Measurements from ENCODE around the gene TKTL1. TPM values are rescaled to one million over a fixed set of nuclear protein-coding genes. Genes with fewer than 3 reads are reported as not detected.

The TKTL1 gene
- total RNA-seq, 1 donor from 2014 or later = 0.17 TPM

DNA sequence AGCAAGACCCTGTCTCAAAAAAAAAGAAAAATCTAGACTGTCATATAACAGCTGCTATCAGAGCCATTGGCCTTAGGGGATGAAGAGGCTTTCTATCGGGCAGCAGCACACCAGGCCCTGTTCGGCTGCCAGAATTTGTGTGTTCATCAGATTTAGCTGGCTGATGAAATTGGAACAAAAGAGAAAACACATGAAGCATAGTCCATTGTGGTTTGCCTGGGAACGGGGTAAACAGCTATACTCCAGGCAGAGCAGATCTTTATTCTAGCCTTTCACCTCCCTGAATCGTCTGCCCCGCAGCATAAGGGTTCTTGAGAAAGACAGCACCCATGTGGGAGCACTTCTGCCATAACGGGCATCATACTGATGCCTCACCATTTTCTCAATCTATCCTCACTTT lies 11.6 kb downstream of the TKTL1 start:
- no peak overlapping the region for H3K4me3 ChIP-seq (ENCODE audit: low read depth, low read length)
- no peak for DNase-seq (ENCODE audit: low read depth)
- no peak for TF ChIP-seq CTCF (conservative IDR thresholded peaks at IDR 0.05; ENCODE audit: low read depth, low read length)

DNA sequence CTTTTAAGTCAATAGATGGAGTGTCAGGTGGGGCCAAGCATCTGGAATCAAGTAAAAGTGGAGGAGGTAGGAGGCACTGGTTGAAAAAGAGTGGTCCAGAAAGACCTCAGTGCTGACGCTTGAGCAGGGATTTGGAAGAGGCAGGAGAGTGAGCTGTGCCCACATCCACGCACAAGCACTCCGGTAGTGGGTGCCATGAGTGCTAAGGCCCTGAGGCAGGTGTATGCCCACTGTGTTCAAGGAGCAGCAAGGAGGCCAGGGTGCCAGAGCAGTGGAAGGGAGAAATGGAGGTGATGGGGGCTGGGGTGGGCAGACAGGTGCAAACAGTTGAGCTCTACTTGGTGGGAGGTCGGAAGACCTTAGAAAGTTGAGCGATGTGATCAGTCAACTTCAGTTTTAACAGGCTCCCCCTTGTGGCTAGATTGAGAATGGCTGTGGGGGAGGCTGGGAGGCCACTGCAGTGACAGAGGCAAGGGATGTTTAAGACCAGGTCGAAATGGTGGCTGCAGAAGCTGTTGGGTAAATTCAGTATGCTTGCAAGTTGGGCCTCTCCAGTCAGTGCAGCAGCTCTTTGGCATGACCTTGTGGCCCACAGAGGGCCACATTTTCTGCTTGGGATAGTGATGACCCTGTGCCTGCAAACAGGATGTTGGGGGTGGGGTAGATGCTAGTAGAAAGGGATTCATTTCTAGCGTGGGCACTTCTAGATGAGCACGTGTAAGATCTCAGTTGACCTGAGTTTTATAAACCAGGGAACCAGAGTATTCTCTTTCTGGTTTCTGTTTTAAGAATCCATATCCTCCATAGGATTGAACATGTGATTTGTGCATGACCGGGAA lies 12.7 kb downstream of the TKTL1 start:
- TF ChIP-seq CTCF (conservative IDR thresholded peaks at IDR 0.05; ENCODE audit: low read depth, low read length) = peak; percentile 72
- no peak overlapping the region for H3K4me3 ChIP-seq (ENCODE audit: low read depth, low read length)
- DNase-seq (ENCODE audit: low read depth) = no peak

DNA sequence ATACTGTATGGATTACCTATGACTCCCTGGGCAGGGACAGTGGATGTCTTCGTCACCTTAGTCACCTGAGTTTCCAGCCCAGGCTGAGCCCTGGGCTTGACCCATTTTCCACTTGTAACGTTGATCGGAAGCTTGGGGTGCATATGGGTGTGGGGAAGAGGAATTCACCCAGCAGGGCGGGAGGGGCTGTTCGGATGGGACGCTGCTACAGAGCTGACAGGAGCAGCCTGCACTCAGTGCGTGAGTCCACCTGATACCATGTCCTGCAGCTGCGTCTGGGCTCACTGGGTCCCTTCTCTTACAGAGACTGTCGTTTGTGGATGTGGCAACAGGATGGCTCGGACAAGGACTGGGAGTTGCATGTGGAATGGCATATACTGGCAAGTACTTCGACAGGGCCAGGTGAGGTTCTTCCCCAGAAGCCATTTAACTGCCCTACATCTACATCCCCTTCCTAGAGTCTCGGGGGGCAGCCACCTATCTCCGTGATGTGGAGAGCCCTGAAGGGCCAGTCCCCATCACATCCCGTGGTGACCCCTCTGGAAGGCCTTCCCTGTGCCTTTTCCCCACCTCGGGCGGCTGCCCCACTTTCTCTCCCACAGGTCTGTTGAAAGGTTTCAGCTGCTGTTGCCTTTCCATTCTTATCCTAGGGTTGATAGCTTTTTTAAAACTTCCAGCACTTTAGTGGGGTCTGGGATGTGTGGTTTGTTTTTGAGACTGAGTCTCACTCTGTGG lies 13.6 kb downstream of the TKTL1 start:
- H3K4me3 ChIP-seq (ENCODE audit: low read depth, low read length) = no peak overlapping the region
- DNase-seq (ENCODE audit: low read depth) = no peak
- no peak for TF ChIP-seq CTCF (conservative IDR thresholded peaks at IDR 0.05; ENCODE audit: low read depth, low read length)

DNA sequence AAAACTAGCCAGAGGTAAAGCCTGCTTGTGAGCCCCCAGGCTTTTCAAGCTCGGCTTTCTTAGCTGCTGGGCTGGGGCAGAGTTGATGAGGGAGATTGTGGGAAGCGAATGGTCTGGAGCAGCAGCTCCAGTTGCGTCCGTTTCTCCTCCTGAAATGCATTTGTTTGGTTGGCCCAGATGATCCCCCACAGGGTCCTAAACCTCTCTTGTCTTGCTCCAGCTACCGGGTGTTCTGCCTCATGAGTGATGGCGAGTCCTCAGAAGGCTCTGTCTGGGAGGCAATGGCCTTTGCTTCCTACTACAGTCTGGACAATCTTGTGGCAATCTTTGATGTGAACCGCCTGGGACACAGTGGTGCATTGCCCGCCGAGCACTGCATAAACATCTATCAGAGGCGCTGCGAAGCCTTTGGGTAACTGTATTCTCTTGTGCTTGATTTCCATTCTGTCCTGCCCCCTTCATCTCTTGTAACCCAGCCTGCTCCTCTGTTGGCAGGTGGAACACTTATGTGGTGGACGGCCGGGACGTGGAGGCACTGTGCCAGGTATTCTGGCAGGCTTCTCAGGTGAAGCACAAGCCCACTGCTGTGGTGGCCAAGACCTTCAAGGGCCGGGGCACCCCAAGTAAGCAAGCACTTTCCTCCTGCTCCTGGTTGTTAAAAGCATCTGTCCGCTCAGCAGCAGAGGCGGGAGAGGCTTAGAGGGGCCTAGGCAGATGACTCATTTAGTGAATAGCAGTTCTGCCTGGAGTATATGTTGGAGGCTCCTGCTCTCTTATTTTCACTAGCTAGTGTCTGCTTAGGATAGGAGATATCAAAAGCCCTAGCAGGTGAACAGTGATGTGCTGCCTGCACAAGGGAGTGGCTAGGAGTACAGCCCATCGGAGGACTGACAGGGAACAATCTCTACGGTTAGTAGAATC lies 15.3 kb downstream of the TKTL1 start:
- TF ChIP-seq CTCF (conservative IDR thresholded peaks at IDR 0.05; ENCODE audit: low read depth, low read length) = no peak
- no peak overlapping the region for H3K4me3 ChIP-seq (ENCODE audit: low read depth, low read length)
- no peak for DNase-seq (ENCODE audit: low read depth)

GRCh38 chrX:154312116-154312515 lies 16.5 kb downstream of the TKTL1 start:
- no peak for DNase-seq (ENCODE audit: low read depth)
- no peak overlapping the region for H3K4me3 ChIP-seq (ENCODE audit: low read depth, low read length)
- TF ChIP-seq CTCF (conservative IDR thresholded peaks at IDR 0.05; ENCODE audit: low read depth, low read length) = no peak

- DNase-seq (ENCODE audit: low read depth) = no peak
- TF ChIP-seq CTCF (conservative IDR thresholded peaks at IDR 0.05; ENCODE audit: low read depth, low read length) = no peak
- H3K4me3 ChIP-seq (ENCODE audit: low read depth, low read length) = no peak overlapping the region
Measured at GRCh38 chrX:154313147-154313546, 17.6 kb downstream of the TKTL1 start.

All from epithelial cell of proximal tubule (primary cell).